HG03558 (cell line): Measurements from ENCODE around the gene SEC24C.

ENCODE experiments used
- ATAC-seq: cut with Tn5 transposase; IDR thresholded peaks from one replicate; pipeline ENCODE4 v1.9.1; 2021; ENCODE audit warnings: moderate number of reproducible peaks; ENCODE audit not compliant: unreplicated experiment; ENCODE audit errors: extremely low read depth

The SEC24C gene

GRCh38 chr10:73808021-73808815 is 64.0 kb downstream of the SEC24C start:
- no peak for ATAC-seq

- ATAC-seq = no peak
Measured at GRCh38 chr10:73809061-73809818, 65.1 kb downstream of the SEC24C start.

- ATAC-seq = no peak
Measured at GRCh38 chr10:73810358-73810734, 66.2 kb downstream of the SEC24C start.

- ATAC-seq = no peak
Measured at GRCh38 chr10:73810735-73811465, 66.7 kb downstream of the SEC24C start.

- ATAC-seq = no peak
Measured at GRCh38 chr10:73812657-73813056, 68.5 kb downstream of the SEC24C start.

- no peak for ATAC-seq
Measured at GRCh38 chr10:73813333-73813732, 69.2 kb downstream of the SEC24C start.

- ATAC-seq = no peak
Measured at GRCh38 chr10:73814276-73814895, 70.2 kb downstream of the SEC24C start.

GRCh38 chr10:73814896-73815718 is 70.9 kb downstream of the SEC24C start:
- no peak for ATAC-seq

- no peak for ATAC-seq
Measured at GRCh38 chr10:73815719-73816030, 71.5 kb downstream of the SEC24C start.

- no peak for ATAC-seq
Measured at GRCh38 chr10:73816917-73817729, 73.0 kb downstream of the SEC24C start.

- ATAC-seq = no peak
Measured at GRCh38 chr10:73817826-73818225, 73.7 kb downstream of the SEC24C start.

- no peak for ATAC-seq
Measured at GRCh38 chr10:73818402-73818801, 74.2 kb downstream of the SEC24C start.

GRCh38 chr10:73819081-73819480 is 74.9 kb downstream of the SEC24C start:
- no peak for ATAC-seq

GRCh38 chr10:73819513-73820093 is 75.4 kb downstream of the SEC24C start:
- no peak for ATAC-seq
